Esophagus squamous epithelium (tissue), 5 donors: Measurements from ENCODE around the gene RXFP1. TPM values are rescaled to one million over a fixed set of nuclear protein-coding genes. Genes with fewer than 3 reads are reported as not detected.

Experiments
- DNase-seq: peaks from one replicate; lab custom pipeline; 2025; lab: John Stamatoyannopoulos, UW
- H3K27ac ChIP-seq, 4 donors: fragments of 200-600 bp; sonication (generic); one replicate each; pipeline ENCODE4 v1.5.1; 2016 to 2019; ENCODE audit warnings: mild to moderate bottlenecking in 1 of 4
- H3K27me3 ChIP-seq, 4 donors: fragments of 200-600 bp; sonication (generic); 1 replicate in 3 of 4; 2 replicates in 1 of 4; pipeline versions ENCODE4 v1.5.1 to v1.6.0; 2017 to 2021; ENCODE audit warnings: antibody characterized with exemption in 1 of 4
- H3K36me3 ChIP-seq, 3 donors: fragments of 200-600 bp; sonication (generic); one replicate each; pipeline ENCODE4 v1.5.1; 2016 to 2019
- H3K4me1 ChIP-seq, 3 donors: fragments of 200-600 bp; sonication (generic); one replicate each; pipeline ENCODE4 v1.5.1; 2017 to 2019
- H3K4me3 ChIP-seq, 4 donors: fragments of 200-600 bp; sonication (generic); 1 replicate in 3 of 4; 2 replicates in 1 of 4; pipeline ENCODE4 v1.5.1; 2016 to 2019; ENCODE audit warnings: mild to moderate bottlenecking in 2 of 4, moderate library complexity in 1 of 4
- H3K9me3 ChIP-seq, 3 donors: fragments of 200-600 bp; sonication (generic); one replicate each; pipeline ENCODE4 v1.5.1; 2016 to 2019
- CTCF ChIP-seq, 6 experiments: fragments of 450-650 bp in 4 of 6; fragments of 200-600 bp in 2 of 6; sonication (generic) in 2 of 6; IDR thresholded peaks; one replicate each; pipeline ENCODE4 v1.5.1; 2016 to 2019; ENCODE audit warnings: antibody characterized with exemption in 6 of 6, mild to moderate bottlenecking in 4 of 6, moderate library complexity in 4 of 6
- POLR2A ChIP-seq, 4 donors: fragments of 450-650 bp; IDR thresholded peaks; one replicate each; pipeline ENCODE4 v1.6.1; 2017; ENCODE audit warnings: antibody characterized with exemption in 4 of 4, mild to moderate bottlenecking in 4 of 4, moderate library complexity in 3 of 4
- WGBS, 2 donors: methylation state at CpG; one replicate each; pipeline ENCODE4 v1.1.5; 2018; 5-methylcytosine and 5-hydroxymethylcytosine counted together
- intact Hi-C: fragments of 100-400 bp; cut with DNase I; formaldehyde crosslinking; loops from one replicate; pipeline ENCODE4 v1.15.0; 2022
- total RNA-seq, 4 donors: library from RNA; depleted of rRNA; stranded (reverse); fragments of >200 nt; gene quantifications; one replicate each; pipeline ENCODE4 v1.1.0, GENCODE V29; 2016
- donor health status: DM: yes; HTN: yes; CAD: no.

RXFP1 gene
- total RNA-seq, 4 donors from 2014 or later = 0.15 to 0.19 TPM; not detected in 2

GRCh38 chr4:158534727-158535126 lies 13.0 kb downstream of the RXFP1 start:
- no peak for DNase-seq
- Histone ChIP-seq H3K4me1 (no peaks in the 10 kb centered on the region), H3K36me3 (no peaks in the 10 kb centered on the region), H3K9me3 (no peaks in the 10 kb centered on the region), H3K4me3 (no peak overlapping the region), H3K27ac (no peak overlapping the region), H3K27me3 (no peaks in the 10 kb centered on the region)
- intact Hi-C loops = no loop called here
- 62 to 76% methylated on average over 3 of the region's 3 CpGs for WGBS, 2 donors
- TF ChIP-seq POLR2A (IDR thresholded peaks at IDR 0.05) (no peak), CTCF (IDR thresholded peaks at IDR 0.05) (no peak)

GRCh38 chr4:158535130-158535614 lies 13.5 kb downstream of the RXFP1 start:
- DNase-seq = no peak
- H3K36me3 ChIP-seq = no peaks in the 10 kb centered on the region
- H3K27ac ChIP-seq = no peak overlapping the region
- H3K4me3 ChIP-seq = no peak overlapping the region
- H3K9me3 ChIP-seq = no peaks in the 10 kb centered on the region
- TF ChIP-seq POLR2A (IDR thresholded peaks at IDR 0.05) (no peak), CTCF (IDR thresholded peaks at IDR 0.05) (no peak)
- intact Hi-C loops = no loop called here
- no peaks in the 10 kb centered on the region for H3K4me1 ChIP-seq
- H3K27me3 ChIP-seq = no peaks in the 10 kb centered on the region
- 53 to 56% methylated on average over 4 of the region's 4 CpGs for WGBS, 2 donors

- TF ChIP-seq POLR2A (IDR thresholded peaks at IDR 0.05) (no peak), CTCF (IDR thresholded peaks at IDR 0.05) (no peak)
- 70 to 84% methylated on average over 3 of the region's 3 CpGs for WGBS, 2 donors
- DNase-seq = no peak
- intact Hi-C loops = no loop called here
- Histone ChIP-seq H3K27ac (no peak overlapping the region), H3K4me3 (no peak overlapping the region), H3K9me3 (no peaks in the 10 kb centered on the region), H3K36me3 (no peaks in the 10 kb centered on the region), H3K27me3 (no peaks in the 10 kb centered on the region), H3K4me1 (no peaks in the 10 kb centered on the region)
Observed at GRCh38 chr4:158536833-158537232, 15.2 kb downstream of the RXFP1 start.

- intact Hi-C loops = no loop called here
- Histone ChIP-seq H3K27ac (no peak overlapping the region), H3K27me3 (no peaks in the 10 kb centered on the region), H3K4me3 (no peak overlapping the region), H3K9me3 (no peaks in the 10 kb centered on the region), H3K36me3 (no peaks in the 10 kb centered on the region), H3K4me1 (no peaks in the 10 kb centered on the region)
- no peak for DNase-seq
- WGBS, 2 donors = 65 to 67% methylated on average over 4 of the region's 4 CpGs
- TF ChIP-seq CTCF (IDR thresholded peaks at IDR 0.05) = no peak
Observed at GRCh38 chr4:158538176-158538575, 16.5 kb downstream of the RXFP1 start.

- WGBS, 2 donors = 63 to 64% methylated on average over 4 of the region's 4 CpGs
- H3K27me3 ChIP-seq = no peaks in the 10 kb centered on the region
- no peak overlapping the region for H3K27ac ChIP-seq
- no peak for DNase-seq
- TF ChIP-seq POLR2A (IDR thresholded peaks at IDR 0.05) (no peak), CTCF (IDR thresholded peaks at IDR 0.05) (no peak)
- intact Hi-C loops = no loop called here
- H3K4me3 ChIP-seq = no peak overlapping the region
- no peaks in the 10 kb centered on the region for H3K4me1 ChIP-seq
- no peaks in the 10 kb centered on the region for H3K9me3 ChIP-seq
- H3K36me3 ChIP-seq = no peaks in the 10 kb centered on the region
Observed at GRCh38 chr4:158538911-158539310, 17.2 kb downstream of the RXFP1 start.
